ENCODE measurements around the gene ATP8A2.

The ATP8A2 gene

DNA sequence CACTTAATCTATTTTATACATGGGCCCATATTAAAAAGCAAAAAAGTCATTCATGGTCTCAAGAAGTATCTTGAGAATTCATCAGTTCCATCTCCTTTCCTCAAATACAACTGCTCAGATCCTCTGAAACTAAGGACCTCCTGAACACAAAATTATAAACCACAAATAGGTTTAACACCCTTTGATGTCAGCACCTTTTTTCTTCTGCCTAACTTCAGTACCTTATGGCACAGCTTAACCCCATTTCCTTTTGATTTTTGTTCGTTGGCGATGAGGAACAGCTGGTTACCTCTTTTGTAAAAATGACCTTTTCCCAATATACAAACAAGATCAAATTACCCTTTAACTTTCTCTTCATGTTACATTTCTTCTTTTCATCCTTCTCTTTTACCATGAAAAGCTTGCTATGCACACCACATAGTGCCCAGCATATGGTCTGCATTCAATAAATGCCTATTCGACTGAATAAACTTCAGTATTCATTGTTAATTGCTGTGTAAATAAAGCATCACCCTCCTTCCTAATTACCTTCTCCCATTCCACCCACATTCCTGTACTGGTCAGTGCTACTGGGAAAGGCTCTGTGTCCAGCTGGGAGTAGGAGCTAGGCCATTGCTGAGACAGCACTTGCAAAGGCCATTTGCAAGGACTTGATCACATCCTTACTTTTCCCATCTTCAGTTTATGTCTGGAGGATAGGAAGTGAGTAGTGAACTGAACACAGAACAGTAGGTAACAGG, 362.1 kb downstream of the ATP8A2 start:
- DNase-seq, result no peak

DNA sequence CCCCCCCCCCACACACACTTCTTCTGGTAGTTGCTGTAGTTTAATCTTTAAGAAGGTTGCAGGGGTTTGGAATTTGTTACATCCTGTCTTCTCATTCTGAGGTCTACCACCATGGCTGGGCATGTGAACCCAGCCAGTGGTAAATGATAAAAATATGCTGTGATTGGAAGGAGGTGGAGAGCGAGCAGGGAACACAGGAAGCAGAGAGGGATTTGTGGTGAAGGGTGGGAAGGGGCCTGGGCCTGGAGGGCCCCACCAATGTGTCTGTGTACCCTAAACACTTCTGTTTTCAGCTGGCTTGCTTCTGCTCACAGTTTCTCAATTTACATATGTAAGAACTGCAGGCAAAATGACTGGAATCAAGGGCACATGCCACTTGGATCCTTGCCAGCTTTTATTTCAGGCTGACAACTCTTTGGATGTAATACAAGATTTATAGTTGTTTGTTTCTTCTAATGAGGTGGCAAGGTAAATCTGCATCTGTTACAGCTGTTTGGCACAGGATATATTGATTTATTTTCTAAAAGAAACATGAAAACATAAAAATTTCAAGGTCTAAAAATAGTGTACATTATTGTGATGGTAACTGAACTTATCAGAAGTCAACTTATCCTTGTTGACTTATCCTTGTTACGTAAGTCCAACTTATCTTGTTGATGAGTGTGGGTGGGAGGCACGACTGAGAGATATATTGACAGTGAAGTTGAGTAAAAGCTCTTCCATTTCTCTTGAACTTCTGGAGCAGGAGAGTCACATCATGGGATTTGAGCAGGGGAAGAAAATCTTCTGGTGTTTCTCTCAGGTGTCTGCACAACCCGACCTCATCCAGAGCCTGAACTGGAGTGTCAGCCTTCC, 366.8 kb downstream of the ATP8A2 start:
- no peak for DNase-seq

DNA sequence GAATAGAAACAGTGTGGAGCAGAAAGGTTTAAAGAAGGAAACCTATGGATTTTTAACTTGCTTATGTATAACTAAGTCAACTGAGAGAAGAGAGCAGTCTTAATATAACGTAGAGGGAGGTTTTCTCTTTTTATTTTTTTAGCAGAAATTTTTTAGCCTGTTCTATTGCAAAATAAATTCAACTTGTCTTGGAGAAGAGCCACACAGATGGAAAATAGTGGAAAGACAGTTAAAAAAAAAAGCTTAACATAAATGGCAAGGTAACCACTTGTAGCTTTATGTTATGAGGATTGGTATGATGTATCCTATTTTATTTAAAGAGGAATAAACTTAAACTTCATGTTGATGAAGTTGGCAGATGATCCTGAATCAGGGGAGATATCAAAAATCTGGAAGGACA, 367.6 kb downstream of the ATP8A2 start:
- no peak for DNase-seq

DNA sequence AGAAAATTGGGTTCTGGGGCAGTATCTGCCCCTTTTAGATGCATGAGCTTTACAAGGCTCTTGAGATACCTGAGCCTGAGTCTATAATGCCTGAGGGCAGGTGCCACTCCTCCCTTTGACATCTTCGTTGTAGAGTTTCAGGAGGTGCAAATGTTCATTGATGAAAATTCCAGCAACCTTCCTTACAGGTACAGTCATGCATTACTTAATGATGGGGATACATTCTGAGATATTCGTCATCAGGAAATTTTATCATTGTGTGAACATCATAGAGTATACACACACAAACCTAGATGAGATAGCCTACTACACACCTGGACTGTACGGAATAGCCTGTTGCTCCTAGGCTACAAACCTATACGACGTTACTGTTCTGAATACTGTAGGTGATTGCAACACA, 370.0 kb downstream of the ATP8A2 start:
- DNase-seq, result no peak

DNA sequence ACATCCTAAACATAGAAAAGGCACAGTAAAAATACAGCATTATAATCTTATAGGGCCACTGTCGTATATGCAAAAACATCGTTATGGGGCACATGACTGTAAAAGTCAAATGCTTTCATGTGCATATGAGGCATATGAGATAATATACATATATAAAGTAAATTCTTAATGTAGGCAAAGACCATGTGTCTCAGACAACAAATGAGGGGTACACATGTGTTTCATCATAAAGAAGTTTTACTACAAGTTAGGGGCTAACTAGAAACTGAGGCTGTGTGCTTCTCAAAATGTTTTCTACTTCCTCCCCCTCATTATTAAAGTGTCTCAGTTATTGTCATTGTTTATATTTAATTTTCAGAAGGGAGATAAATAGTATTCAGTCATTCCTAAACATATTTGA, 370.4 kb downstream of the ATP8A2 start:
- no peak for DNase-seq

DNA sequence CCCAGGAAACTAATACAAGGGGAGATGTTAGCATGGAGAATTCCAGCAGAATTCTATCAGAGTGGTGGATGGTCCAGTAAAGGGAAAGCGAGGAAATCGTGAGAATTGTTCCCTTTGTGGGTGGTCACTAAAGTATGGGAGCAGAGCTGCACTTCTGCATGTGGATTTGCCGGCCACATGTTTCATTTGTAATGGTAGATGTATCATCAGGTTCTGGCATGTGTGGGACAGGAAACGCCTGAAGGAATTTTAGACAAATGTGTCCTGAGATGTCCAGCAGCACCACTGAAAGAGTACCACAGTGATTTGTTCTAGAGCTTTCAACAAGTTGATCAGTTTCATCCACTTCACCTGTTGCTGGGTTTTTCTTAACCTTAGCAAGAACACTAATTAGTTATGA, 371.6 kb downstream of the ATP8A2 start:
- no peak for DNase-seq

DNA sequence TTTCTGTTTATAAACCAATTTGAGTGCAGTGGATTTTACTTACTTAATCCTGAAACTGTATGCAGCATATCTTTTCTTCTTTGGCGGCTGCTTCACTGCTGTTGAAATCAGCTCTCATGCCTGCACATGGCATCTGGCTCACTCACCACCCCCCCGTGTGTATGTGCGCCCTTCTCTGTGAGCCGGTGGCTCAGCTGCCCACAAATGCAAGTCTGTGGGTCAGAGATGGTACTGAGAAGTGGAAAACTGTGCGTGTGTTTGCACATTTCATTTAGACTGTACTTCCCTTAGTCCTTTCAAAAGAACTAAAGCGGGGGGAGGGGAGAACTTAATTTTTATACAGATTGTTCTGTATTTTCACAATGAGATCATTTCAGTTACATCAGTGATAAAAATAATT, 372.4 kb downstream of the ATP8A2 start:
- no peak for DNase-seq

DNA sequence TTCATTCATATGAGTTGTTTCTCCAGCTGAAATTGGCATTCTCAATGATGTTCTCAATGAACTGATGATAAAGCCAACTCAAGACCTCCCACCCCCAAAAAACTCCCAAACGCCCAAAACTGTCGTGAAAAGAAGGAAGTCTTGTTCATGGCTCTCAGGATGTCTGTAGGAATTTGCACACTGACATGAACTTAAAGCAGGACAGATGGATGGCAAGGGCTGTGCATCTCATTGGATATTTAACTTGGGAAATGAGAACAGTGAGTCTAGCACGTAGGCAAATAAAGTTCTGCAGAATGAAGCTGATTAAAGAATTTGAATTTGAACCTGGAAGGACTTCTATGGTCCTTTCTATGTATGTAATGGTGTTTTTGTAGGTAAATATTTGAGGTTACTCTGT, 374.4 kb downstream of the ATP8A2 start:
- DNase-seq, result no peak

DNA sequence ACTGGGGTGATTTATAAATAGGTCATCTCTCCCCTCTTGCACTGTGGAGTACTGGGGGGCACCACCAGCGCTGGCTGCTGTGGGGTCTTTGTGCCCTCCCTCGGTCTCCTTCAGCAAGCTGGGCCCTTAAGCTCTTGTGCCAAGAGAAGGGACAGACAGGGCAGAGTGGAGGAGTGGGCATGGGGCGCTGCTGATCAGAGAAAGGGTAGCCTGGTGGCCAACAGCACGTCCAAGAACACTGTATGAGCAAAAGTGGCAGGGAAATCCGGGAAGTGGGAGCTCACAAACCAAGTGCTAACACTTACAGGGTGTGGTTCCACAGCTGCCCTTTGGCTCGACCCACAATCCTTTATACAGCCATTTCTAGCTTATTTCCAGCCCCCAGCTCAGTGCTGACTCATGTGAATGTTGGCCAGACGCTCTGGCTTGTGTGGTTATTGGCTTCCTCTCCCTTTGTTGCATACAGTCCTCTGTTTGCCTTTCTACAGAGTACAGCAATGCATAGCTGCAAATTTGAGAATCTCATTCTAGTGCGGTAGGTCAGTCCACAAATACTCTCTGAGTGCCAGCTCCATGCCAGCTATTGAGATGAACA, 381.3 kb downstream of the ATP8A2 start:
- DNase-seq, result no peak

DNA sequence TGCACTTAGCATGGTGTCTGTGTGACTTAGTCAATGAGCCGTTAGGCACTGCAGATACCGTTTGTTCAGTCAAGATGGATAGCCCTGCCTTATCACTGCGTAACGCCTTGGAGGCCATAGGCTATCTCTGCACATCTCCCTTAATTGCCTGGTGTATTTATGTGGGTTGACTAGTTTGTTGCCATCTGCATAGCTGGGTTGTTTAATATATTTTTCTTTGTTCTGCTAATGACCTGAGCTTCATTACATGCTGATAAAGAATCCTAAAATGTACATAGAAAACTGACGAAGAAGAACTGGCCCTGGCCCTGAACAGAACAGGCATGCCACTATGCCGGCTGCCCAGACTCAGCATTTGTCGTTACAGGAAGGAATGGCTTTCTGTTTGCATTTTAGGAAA, 382.2 kb downstream of the ATP8A2 start:
- no peak for DNase-seq

DNA sequence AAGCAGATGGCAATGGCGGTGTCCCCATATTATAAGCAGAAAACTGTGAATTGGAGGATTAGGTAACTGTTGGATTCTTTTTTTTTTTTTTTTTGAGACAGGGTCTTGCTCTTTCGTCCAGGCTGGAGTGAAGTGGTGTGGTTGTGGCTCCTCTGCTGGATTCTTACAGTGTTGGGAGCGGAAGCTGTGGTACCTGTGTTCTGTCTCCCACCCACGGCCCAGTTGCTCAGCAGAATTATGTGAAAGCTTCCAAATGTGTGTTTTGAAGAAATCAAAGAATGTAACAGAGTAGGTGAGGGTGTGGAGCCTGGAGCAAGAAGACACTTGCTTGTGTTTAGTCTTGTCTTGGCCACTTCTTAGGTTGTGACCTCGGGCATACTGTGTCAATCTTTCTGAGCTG, 384.5 kb downstream of the ATP8A2 start:
- DNase-seq, result no peak

DNA sequence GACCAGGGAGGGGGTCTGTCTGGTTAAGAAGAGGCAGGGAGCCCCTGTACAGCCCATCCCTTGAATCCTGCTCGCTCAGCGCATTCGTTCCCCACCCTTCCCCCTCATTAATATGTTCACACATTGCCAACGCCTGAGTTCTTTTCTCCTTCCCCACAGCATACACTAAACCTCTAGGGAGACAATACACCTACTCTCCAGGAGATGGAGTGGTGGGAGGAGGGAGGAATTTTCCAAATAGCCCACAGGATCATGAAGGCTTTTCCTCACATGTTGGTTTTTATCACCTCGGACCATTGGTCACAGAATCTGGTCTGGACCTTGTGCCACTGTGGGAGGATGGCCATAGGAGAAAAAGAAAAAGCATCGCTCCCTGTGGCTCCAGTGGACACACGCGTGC, 385.1 kb downstream of the ATP8A2 start:
- no peak for DNase-seq

DNA sequence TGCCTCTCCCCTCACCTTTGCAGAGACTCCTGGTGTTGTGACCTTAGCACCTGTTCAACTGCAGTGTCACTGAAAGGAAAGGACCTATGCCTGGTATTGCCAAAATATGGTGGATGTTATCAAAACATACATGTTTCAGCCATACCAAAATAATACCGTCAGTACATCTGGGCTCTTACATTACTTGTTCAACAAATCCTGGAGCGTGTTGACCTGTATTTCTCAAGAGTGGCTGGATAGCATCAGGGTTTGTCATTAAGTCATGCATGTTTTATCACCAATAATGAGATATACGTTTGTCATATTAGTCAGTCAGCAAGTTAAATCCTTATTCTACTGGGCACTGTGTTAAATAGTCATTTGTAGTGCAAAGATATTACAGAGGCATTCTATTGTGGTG, 389.3 kb downstream of the ATP8A2 start:
- DNase-seq, result no peak

DNA sequence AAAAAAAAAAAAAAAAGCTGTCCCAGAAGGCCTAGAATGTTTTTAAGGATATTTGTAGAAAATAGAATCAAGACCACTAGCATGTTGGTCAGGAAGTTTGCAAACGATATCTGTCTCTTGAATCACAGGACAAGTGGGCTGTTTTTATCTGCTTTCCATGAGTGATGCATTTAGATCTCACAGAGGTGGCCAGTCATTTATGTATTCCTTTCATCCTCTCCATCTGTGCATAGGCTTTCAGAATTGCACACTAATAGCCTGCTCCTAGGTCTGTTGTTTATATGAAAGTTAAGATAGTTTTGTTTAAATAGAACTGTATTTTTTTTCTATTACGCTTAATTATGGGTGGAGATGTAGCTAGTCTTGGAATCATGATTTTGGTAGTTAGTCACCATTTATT, 390.5 kb downstream of the ATP8A2 start:
- no peak for DNase-seq

DNA sequence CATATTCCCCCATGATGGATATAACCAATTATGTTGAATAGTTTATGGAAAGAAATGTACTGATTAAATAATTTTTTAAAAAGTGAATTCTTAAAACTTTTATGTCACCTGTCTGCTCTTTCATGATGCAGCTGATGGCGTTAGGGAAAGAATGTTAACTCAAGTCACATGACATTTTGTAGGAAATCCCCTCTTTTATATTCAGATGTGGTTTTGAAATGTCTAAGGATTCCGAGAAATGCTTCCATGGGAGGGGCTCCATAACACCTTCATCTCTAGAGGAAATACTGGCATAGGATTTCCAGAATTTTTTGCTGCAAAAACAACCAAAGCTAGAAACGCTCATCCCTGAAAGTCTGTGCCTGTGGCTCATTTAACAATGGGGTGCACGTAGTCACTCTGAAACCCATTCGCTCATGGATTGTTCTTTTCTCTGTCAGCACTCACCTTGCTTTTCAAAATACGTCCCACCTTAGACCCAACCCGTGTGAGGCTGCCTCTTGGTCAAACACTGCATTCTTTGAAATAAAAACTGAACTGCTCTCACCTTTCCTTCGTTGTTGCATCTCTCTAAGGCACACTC, 391.1 kb downstream of the ATP8A2 start:
- DNase-seq, result no peak

DNA sequence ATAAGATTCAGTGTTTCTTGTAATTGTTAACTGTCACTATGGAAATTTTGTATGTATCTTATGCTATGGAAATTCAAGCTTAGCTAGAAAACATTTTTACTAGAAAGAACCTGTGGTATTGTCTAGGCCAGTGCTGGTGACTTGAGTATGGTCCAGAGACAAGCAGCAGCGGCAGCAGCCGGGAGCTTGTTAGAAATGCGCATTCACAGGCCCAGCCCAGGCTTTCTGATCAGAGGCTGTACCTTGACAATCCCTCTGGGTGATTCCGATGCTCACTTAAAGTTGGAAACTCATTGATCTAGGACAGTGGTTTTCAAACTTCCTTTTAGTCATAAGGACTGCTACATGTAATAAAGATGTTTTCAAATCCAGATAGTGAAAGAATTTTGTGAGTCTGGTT, 392.6 kb downstream of the ATP8A2 start:
- DNase-seq, result no peak

DNA sequence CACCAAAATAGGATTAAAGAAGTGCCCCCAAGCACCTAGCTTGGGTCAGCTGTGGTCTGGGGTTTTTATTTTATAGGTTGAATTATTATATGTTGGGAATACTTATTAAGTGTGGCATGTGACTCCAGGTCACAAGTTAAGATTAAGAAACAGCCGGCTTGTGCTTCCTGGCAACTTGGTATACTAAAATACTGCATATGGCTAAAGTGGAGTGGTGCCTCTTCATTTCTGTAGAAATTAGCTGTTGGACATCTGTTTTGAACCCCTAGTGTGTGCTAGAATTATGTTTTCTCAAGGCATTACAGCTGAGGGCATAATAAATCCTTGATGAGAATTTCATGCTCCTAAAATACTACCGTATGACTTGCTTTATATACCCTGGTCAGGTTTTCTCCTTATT, 393.5 kb downstream of the ATP8A2 start:
- no peak for DNase-seq

DNA sequence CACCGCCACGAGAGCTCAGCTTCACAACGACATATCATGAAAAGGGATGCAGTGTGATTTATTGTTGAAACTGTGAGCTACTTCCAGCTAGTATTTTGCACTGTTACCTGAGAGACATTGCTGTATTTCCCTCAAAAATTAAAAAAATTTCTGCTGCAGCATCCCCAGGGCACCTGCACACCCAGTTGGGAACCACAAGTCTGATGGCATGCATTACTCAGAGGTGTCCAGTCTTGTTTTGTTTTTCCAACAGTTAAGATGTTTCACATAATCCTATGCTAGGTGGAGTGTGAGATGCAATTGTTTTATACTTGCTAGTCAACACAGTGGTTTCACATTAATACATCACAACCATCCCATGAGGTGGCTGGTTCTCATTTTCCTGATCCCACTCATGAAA, 394.8 kb downstream of the ATP8A2 start:
- DNase-seq, result no peak

DNA sequence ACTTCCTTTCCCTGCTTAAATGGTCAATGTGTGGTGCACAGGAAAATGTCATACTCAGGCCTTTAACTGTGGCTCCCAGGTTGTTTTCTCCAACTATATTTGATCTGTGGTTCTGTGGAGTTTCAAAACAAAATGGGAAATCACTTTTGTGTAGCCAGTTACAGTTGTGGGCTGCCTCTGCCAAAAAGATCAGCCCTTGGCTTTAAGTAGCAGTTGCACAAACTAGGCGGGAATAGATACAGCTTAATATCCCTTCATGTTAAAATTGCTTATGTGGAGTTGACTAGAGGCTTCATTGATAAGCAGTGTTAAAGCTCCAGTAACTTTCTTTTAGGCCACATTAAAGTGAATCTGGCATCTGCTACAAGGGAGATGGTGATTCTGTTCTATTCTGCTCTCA, 395.2 kb downstream of the ATP8A2 start:
- no peak for DNase-seq

DNA sequence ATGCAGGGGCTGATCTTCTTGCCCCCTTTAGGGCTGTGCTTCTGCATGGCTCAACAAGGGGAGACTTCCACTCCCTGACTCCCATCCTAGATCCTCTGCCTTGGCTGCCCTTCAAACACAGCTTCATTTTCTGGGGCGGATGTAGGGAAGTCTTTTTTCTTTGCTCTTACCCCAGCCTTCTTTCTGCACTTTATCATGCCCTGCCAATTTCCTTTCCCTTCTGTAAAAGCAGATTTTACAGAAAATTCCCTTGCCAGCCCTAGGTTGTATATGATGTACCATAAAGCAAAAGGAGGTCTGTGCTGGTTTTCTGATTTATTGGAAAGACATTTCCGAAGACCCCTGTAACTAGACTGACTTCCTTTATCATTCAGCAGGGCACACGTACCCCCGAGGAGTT, 396.6 kb downstream of the ATP8A2 start:
- no peak for DNase-seq

DNA sequence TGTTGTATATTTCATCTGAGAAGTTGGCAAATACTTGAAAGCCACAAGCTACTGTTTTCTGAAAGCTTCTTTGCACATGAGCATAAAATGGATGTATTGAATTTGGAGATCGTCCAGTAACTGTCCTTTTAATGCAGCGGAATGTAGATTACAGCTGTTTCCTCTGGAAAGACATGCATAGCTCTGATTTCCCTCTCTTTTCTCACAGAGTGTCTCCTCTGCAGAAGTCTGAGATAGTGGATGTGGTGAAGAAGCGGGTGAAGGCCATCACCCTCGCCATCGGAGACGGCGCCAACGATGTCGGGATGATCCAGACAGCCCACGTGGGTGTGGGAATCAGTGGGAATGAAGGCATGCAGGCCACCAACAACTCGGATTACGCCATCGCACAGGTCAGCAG, 397.1 kb downstream of the ATP8A2 start:
- DNase-seq, result no peak

DNA sequence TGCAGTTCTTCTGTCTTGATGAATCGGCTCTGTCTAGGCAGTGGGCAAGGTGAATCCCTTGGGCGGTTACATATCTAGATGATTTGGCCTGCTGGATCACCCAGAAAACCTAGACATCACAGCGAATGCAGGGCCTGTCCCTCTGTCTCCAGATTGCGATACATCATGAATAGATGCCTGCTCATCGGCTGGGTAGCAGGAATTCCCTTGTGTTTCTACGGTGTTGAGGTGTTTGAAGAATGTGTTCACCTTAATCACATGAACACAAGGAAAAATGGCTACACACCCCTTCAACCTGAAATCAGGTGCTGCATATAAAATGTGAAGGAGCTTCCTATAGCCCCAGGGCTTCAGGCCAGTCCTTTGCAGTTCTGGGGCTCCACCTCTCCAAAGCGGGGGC, 398.8 kb downstream of the ATP8A2 start:
- no peak for DNase-seq

DNA sequence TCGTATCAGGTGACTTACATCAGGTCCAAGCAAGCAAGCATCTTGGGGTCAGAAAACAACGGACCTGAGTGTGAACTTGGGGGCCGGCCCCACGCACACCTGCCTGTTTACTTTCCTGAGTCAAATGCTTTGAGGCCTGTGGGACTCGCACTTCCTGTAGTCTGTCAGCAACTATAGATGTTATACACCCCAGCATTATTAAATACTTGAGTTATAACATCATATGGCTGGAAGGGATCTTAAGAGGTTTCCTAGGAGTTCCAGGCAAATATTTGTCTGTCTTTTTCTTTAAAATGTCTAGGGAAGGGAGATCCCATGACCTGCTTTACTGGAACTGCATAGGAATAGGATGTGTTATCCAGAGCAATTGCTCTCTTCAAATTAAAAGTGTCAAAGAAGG, 399.4 kb downstream of the ATP8A2 start:
- DNase-seq, result no peak
